C4-2B (cell line): ENCODE measurements around the gene GJD2.

Experiments
- CTCF ChIP-seq: fragments of 450-650 bp; conservative IDR thresholded peaks from 2 replicates; pipeline ENCODE4 v1.5.1; 2017; ENCODE audit warnings: mild to moderate bottlenecking
- ZFX ChIP-seq: fragments of 450-650 bp; IDR thresholded peaks from 2 replicates; pipeline ENCODE4 v1.6.1; 2017

- no peak for TF ChIP-seq CTCF
- TF ChIP-seq ZFX: no peak
Measured at GRCh38 chr15:34759992-34760391, 5.2 kb upstream of the GJD2 start.
